Mammary epithelial cell (primary cell): ENCODE results near the gene HIPK3.

ENCODE experiments used
- CTCF ChIP-seq, 2 donors: IDR thresholded peaks in 1 of 2; conservative IDR thresholded peaks in 1 of 2; 2 replicates each; pipeline ENCODE4 v1.5.1; 2011 to 2012; ENCODE audit warnings: inconsistent platforms in 2 of 2, low read length in 2 of 2, mild to moderate bottlenecking in 2 of 2, control low read depth in 1 of 2, low read depth in 1 of 2; ENCODE audit not compliant: insufficient read depth in 1 of 2; ENCODE audit errors: extremely low read depth in 1 of 2
- EZH2 ChIP-seq: IDR thresholded peaks from 2 replicates; pipeline ENCODE4 v1.6.1; 2012; ENCODE audit warnings: low read length, inconsistent platforms, borderline replicate concordance

- TF ChIP-seq CTCF (conservative IDR thresholded peaks at IDR 0.05 in 1 of 2, IDR thresholded peaks at IDR 0.05 in 1 of 2; ENCODE audit: extremely low read depth in 1 of 2, insufficient read depth in 1 of 2, low read depth in 1 of 2, low read length in 2 of 2) (no peak), EZH2 (no peak)
Measured at GRCh38 chr11:33402066-33402465, 144.9 kb downstream of the HIPK3 start.
